ENCODE measurements around the gene PCDHGB7.

- TF ChIP-seq CTCF (IDR thresholded peaks at IDR 0.05): no peak
- no peak for TF ChIP-seq POLR2A (IDR thresholded peaks at IDR 0.05)
Measured at GRCh38 chr5:141437221-141437620, 19.7 kb downstream of the PCDHGB7 start.

All from uterus (tissue), 2 donors.